Liver (tissue), 3 donors: ENCODE data around the gene ZC3HAV1.

ENCODE experiments used
- FOXA1 ChIP-seq: IDR thresholded peaks from 2 replicates; pipeline ENCODE4 v1.6.1; 2016; ENCODE audit warnings: antibody characterized with exemption
- FOXA2 ChIP-seq: IDR thresholded peaks from 2 replicates; pipeline ENCODE4 v1.6.1; 2016; ENCODE audit warnings: antibody characterized with exemption
- REST ChIP-seq: IDR thresholded peaks from 2 replicates; pipeline ENCODE4 v1.6.1; 2016; ENCODE audit warnings: antibody characterized with exemption, mild to moderate bottlenecking
- SP1 ChIP-seq: IDR thresholded peaks from 2 replicates; pipeline ENCODE4 v1.6.1; 2018; ENCODE audit warnings: antibody characterized with exemption, mild to moderate bottlenecking
- TF ChIP-seq, protein P1 (sequence below): IDR thresholded peaks from 2 replicates; pipeline ENCODE4 v1.6.1; 2016; ENCODE audit warnings: antibody characterized with exemption
- TF ChIP-seq, protein P2 (sequence below): fragments of 150-350 bp; IDR thresholded peaks from 2 replicates; pipeline ENCODE4 v1.5.1; 2017; ENCODE audit warnings: improper control_type of control experiment, low read depth, low read length; ENCODE audit not compliant: missing input control
- donor health status: healthy.
- donor health status: healthy.

DNA sequence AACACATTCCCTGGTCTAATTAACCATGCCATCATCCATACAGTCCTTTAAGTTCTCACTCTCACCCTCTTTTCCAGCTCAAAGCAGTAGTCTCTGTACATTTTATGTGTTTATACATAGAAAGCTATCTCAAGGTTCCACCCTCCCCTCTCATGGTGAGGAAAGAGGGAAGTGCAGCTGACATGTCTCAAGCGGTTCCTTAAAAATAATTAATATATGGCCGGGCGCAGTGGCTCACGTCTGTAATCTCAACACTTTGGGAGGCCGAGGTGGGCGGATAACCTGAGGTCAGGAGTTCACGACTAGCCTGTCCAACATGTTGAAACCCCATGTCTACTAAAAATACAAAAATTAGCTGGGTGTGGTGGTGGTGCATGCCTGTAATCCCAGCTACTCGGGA, 36.7 kb downstream of the ZC3HAV1 start:
- TF ChIP-seq, protein P1, sequence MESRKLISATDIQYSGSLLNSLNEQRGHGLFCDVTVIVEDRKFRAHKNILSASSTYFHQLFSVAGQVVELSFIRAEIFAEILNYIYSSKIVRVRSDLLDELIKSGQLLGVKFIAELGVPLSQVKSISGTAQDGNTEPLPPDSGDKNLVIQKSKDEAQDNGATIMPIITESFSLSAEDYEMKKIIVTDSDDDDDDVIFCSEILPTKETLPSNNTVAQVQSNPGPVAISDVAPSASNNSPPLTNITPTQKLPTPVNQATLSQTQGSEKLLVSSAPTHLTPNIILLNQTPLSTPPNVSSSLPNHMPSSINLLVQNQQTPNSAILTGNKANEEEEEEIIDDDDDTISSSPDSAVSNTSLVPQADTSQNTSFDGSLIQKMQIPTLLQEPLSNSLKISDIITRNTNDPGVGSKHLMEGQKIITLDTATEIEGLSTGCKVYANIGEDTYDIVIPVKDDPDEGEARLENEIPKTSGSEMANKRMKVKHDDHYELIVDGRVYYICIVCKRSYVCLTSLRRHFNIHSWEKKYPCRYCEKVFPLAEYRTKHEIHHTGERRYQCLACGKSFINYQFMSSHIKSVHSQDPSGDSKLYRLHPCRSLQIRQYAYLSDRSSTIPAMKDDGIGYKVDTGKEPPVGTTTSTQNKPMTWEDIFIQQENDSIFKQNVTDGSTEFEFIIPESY: no peak
- TF ChIP-seq, protein P2, sequence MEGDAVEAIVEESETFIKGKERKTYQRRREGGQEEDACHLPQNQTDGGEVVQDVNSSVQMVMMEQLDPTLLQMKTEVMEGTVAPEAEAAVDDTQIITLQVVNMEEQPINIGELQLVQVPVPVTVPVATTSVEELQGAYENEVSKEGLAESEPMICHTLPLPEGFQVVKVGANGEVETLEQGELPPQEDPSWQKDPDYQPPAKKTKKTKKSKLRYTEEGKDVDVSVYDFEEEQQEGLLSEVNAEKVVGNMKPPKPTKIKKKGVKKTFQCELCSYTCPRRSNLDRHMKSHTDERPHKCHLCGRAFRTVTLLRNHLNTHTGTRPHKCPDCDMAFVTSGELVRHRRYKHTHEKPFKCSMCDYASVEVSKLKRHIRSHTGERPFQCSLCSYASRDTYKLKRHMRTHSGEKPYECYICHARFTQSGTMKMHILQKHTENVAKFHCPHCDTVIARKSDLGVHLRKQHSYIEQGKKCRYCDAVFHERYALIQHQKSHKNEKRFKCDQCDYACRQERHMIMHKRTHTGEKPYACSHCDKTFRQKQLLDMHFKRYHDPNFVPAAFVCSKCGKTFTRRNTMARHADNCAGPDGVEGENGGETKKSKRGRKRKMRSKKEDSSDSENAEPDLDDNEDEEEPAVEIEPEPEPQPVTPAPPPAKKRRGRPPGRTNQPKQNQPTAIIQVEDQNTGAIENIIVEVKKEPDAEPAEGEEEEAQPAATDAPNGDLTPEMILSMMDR: no peak
- TF ChIP-seq SP1 (no peak), FOXA2 (no peak), REST (no peak), FOXA1 (no peak)
